HepG2 (cell line): ENCODE measurements around the gene EIF3L. TPM values are rescaled to one million over a fixed set of nuclear protein-coding genes. Genes with fewer than 3 reads are reported as not detected.

Source experiments
- BHLHE40 ChIP-seq: IDR thresholded peaks from 2 replicates; pipeline ENCODE4 v1.6.1; 2011; ENCODE audit warnings: low read length, improper control_type of control experiment
- KAT7 ChIP-seq: IDR thresholded peaks from 2 replicates; pipeline ENCODE4 v1.6.1; 2018; ENCODE audit warnings: borderline replicate concordance, missing compliant biosample characterization
- LCORL ChIP-seq, 2 experiments: fragments of 450-650 bp in 1 of 2; sonication (generic) in 1 of 2; formaldehyde crosslinking in 1 of 2; IDR thresholded peaks; 2 replicates each; pipeline versions ENCODE4 v1.5.0 to v1.6.1; 2017 to 2020; ENCODE audit warnings: antibody characterized with exemption in 1 of 2, missing genetic modification reagents in 1 of 2
- MAF1 ChIP-seq: sonication (generic); formaldehyde crosslinking; IDR thresholded peaks from 2 replicates; pipeline ENCODE4 v1.5.0; 2020; ENCODE audit warnings: missing genetic modification reagents, borderline replicate concordance
- SALL1 ChIP-seq: sonication (generic); formaldehyde crosslinking; IDR thresholded peaks from 2 replicates; pipeline ENCODE4 v1.8.0; 2022; ENCODE audit warnings: mild to moderate bottlenecking, missing genetic modification reagents
- SP140L ChIP-seq: sonication (generic); formaldehyde crosslinking; IDR thresholded peaks from 2 replicates; pipeline ENCODE4 v1.4.0; 2020; ENCODE audit warnings: missing genetic modification reagents, borderline replicate concordance
- SP5 ChIP-seq: IDR thresholded peaks from 2 replicates; pipeline ENCODE4 v1.6.1; 2016; ENCODE audit warnings: low read depth, borderline replicate concordance
- THAP11 ChIP-seq: IDR thresholded peaks from 2 replicates; pipeline ENCODE4 v1.6.1; 2016; ENCODE audit warnings: missing biosample characterization, missing genetic modification reagents
- ZKSCAN8 ChIP-seq: IDR thresholded peaks from 2 replicates; pipeline ENCODE4 v1.6.1; 2016; ENCODE audit warnings: borderline replicate concordance, missing genetic modification reagents, missing compliant biosample characterization
- ZNF619 ChIP-seq: sonication (generic); formaldehyde crosslinking; IDR thresholded peaks from 2 replicates; pipeline ENCODE4 v1.4.0; 2020; ENCODE audit warnings: mild to moderate bottlenecking, missing genetic modification reagents
- ZNF749 ChIP-seq: sonication (generic); formaldehyde crosslinking; IDR thresholded peaks from 2 replicates; pipeline ENCODE4 v1.8.0; 2022; ENCODE audit warnings: mild to moderate bottlenecking, missing genetic modification reagents, moderate library complexity, borderline replicate concordance
- polyA plus RNA-seq, 8 experiments: library from polyadenylated mRNA; depleted of rRNA in 3 of 8; stranded (reverse) in 7 of 8; unstranded in 1 of 8; fragments of >200 nt; fragmentation: Illumina TruSeq in 4 of 8; extraction: Trizol in 4 of 8; gene quantifications; 2 replicates each; pipeline versions ENCODE4 v1.2.1 to v1.2.3, GENCODE V29; 2011 to 2016; ENCODE audit warnings: low read depth in 4 of 8, missing spikeins in 1 of 8, mixed read lengths in 1 of 8; ENCODE audit not compliant: insufficient read depth in 1 of 8
- total RNA-seq, 5 experiments: library from RNA; depleted of rRNA; stranded (reverse); fragments of >200 nt; fragmentation: Illumina TruSeq; extraction: Trizol; gene quantifications; 2 replicates each; pipeline ENCODE4 v1.2.3, GENCODE V29; 2016; ENCODE audit warnings: low read depth in 1 of 5
- TF ChIP-seq, protein P1 (sequence below): sonication (generic); formaldehyde crosslinking; IDR thresholded peaks from 2 replicates; pipeline ENCODE4 v1.4.0; 2020; ENCODE audit warnings: missing genetic modification reagents
- TF ChIP-seq, protein P2 (sequence below): sonication (generic); formaldehyde crosslinking; IDR thresholded peaks from 2 replicates; pipeline ENCODE4 v1.5.0; 2020; ENCODE audit warnings: missing genetic modification reagents
- TF ChIP-seq, protein P3 (sequence below): sonication (generic); formaldehyde crosslinking; IDR thresholded peaks from 2 replicates; pipeline ENCODE4 v1.5.1; 2020; ENCODE audit warnings: mild to moderate bottlenecking, missing genetic modification reagents, moderate library complexity
- TF ChIP-seq, protein P4 (sequence below): sonication (generic); formaldehyde crosslinking; IDR thresholded peaks from 2 replicates; pipeline ENCODE4 v1.4.0; 2020; ENCODE audit warnings: low read depth, mild to moderate bottlenecking, missing genetic modification reagents
- TF ChIP-seq, protein P5 (sequence below): sonication (generic); formaldehyde crosslinking; IDR thresholded peaks from 2 replicates; pipeline ENCODE4 v1.8.0; 2022; ENCODE audit warnings: missing genetic modification reagents, mild to moderate bottlenecking, inconsistent platforms, borderline replicate concordance
- TF ChIP-seq, protein P6 (sequence below): sonication (generic); formaldehyde crosslinking; IDR thresholded peaks from 2 replicates; pipeline ENCODE4 v1.9.0; 2021; ENCODE audit warnings: mild to moderate bottlenecking, missing genetic modification reagents

EIF3L gene
- total and polyA plus RNA-seq, 2 of the 13 experiments (the other 11 are each of a cell fraction or from before 2014, with no cell fraction given) = 514 to 793 TPM

DNA sequence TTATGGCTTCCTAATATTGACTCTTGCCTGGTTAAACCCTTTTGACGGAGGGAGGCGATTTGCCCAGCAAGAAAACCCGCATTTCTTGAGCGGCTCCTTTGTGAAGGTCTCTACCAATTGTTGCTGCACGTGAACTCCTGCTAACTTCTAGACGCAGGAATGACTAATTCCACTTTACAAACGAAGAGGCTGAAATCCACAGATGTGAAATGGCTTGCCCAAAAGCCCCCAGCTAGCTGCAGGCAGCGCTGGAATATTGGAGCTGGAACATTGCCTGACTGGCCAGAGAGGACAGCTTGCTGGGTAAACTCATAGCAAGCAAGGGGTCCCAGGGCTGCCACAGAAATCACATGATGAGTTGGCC lies 40.9 kb upstream of the EIF3L start (continued):
- TF ChIP-seq KAT7 (CRISPR knock-in tag) (peak; percentile 13; the same call in 1 of the 2 replicates), SP140L (no peak), MAF1 (no peak), LCORL (IDR thresholded peaks at IDR 0.05) (no peak), LCORL (CRISPR knock-in tag; IDR thresholded peaks at IDR 0.05) (no peak), ZNF619 (no peak), BHLHE40 (peak; percentile 35; the same call in 1 of the 2 replicates), ZKSCAN8 (CRISPR knock-in tag) (no peak), THAP11 (CRISPR knock-in tag) (no peak), SALL1 (CRISPR knock-in tag) (no peak), ZNF749 (0 out of 2 replicates have a peak, but pooled peaks have one; percentile 10), SP5 (CRISPR knock-in tag) (no peak)
- TF ChIP-seq, protein P1, sequence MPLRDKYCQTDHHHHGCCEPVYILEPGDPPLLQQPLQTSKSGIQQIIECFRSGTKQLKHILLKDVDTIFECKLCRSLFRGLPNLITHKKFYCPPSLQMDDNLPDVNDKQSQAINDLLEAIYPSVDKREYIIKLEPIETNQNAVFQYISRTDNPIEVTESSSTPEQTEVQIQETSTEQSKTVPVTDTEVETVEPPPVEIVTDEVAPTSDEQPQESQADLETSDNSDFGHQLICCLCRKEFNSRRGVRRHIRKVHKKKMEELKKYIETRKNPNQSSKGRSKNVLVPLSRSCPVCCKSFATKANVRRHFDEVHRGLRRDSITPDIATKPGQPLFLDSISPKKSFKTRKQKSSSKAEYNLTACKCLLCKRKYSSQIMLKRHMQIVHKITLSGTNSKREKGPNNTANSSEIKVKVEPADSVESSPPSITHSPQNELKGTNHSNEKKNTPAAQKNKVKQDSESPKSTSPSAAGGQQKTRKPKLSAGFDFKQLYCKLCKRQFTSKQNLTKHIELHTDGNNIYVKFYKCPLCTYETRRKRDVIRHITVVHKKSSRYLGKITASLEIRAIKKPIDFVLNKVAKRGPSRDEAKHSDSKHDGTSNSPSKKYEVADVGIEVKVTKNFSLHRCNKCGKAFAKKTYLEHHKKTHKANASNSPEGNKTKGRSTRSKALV = no peak
- TF ChIP-seq, protein P2, sequence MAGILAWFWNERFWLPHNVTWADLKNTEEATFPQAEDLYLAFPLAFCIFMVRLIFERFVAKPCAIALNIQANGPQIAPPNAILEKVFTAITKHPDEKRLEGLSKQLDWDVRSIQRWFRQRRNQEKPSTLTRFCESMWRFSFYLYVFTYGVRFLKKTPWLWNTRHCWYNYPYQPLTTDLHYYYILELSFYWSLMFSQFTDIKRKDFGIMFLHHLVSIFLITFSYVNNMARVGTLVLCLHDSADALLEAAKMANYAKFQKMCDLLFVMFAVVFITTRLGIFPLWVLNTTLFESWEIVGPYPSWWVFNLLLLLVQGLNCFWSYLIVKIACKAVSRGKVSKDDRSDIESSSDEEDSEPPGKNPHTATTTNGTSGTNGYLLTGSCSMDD (CRISPR knock-in tag) = no peak
- TF ChIP-seq, protein P3, sequence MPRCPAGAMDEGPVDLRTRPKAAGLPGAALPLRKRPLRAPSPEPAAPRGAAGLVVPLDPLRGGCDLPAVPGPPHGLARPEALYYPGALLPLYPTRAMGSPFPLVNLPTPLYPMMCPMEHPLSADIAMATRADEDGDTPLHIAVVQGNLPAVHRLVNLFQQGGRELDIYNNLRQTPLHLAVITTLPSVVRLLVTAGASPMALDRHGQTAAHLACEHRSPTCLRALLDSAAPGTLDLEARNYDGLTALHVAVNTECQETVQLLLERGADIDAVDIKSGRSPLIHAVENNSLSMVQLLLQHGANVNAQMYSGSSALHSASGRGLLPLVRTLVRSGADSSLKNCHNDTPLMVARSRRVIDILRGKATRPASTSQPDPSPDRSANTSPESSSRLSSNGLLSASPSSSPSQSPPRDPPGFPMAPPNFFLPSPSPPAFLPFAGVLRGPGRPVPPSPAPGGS = 0 out of 2 replicates have a peak, but pooled peaks have one; percentile 0
- TF ChIP-seq, protein P4, sequence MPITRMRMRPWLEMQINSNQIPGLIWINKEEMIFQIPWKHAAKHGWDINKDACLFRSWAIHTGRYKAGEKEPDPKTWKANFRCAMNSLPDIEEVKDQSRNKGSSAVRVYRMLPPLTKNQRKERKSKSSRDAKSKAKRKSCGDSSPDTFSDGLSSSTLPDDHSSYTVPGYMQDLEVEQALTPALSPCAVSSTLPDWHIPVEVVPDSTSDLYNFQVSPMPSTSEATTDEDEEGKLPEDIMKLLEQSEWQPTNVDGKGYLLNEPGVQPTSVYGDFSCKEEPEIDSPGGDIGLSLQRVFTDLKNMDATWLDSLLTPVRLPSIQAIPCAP (CRISPR knock-in tag) = no peak
- TF ChIP-seq, protein P5, sequence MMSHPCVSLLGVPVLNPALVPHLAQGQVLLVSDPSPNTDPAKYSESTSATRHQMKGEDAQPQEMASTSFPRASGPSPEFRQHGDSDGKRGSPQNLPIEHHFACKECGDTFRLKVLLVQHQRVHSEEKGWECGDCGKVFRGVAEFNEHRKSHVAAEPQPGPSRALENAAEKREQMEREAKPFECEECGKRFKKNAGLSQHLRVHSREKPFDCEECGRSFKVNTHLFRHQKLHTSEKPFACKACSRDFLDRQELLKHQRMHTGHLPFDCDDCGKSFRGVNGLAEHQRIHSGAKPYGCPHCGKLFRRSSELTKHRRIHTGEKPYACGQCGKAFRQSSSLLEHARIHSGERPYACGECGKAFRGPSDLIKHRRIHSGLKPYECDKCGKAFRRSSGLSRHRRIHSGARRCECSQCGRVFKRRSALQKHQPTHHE = no peak
- TF ChIP-seq, protein P6, sequence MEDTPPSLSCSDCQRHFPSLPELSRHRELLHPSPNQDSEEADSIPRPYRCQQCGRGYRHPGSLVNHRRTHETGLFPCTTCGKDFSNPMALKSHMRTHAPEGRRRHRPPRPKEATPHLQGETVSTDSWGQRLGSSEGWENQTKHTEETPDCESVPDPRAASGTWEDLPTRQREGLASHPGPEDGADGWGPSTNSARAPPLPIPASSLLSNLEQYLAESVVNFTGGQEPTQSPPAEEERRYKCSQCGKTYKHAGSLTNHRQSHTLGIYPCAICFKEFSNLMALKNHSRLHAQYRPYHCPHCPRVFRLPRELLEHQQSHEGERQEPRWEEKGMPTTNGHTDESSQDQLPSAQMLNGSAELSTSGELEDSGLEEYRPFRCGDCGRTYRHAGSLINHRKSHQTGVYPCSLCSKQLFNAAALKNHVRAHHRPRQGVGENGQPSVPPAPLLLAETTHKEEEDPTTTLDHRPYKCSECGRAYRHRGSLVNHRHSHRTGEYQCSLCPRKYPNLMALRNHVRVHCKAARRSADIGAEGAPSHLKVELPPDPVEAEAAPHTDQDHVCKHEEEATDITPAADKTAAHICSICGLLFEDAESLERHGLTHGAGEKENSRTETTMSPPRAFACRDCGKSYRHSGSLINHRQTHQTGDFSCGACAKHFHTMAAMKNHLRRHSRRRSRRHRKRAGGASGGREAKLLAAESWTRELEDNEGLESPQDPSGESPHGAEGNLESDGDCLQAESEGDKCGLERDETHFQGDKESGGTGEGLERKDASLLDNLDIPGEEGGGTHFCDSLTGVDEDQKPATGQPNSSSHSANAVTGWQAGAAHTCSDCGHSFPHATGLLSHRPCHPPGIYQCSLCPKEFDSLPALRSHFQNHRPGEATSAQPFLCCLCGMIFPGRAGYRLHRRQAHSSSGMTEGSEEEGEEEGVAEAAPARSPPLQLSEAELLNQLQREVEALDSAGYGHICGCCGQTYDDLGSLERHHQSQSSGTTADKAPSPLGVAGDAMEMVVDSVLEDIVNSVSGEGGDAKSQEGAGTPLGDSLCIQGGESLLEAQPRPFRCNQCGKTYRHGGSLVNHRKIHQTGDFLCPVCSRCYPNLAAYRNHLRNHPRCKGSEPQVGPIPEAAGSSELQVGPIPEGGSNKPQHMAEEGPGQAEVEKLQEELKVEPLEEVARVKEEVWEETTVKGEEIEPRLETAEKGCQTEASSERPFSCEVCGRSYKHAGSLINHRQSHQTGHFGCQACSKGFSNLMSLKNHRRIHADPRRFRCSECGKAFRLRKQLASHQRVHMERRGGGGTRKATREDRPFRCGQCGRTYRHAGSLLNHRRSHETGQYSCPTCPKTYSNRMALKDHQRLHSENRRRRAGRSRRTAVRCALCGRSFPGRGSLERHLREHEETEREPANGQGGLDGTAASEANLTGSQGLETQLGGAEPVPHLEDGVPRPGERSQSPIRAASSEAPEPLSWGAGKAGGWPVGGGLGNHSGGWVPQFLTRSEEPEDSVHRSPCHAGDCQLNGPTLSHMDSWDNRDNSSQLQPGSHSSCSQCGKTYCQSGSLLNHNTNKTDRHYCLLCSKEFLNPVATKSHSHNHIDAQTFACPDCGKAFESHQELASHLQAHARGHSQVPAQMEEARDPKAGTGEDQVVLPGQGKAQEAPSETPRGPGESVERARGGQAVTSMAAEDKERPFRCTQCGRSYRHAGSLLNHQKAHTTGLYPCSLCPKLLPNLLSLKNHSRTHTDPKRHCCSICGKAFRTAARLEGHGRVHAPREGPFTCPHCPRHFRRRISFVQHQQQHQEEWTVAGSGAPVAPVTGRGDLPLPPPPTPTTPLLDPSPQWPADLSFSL (CRISPR knock-in tag) = no peak
